Activated naive CD4-positive, alpha-beta T cell treated with anti-CD3 and anti-CD28 coated beads, Interleukin-2, amount 50 U/mL, for 72 hours (primary cell): ENCODE data around the gene XG. TPM values are rescaled to one million over a fixed set of nuclear protein-coding genes. Genes with fewer than 3 reads are reported as not detected.
"Not testable (repeated sequence)": the region's sequence is repeated elsewhere in the genome, so short reads cannot be mapped to it uniquely, and the experiment has no call there.

ENCODE experiments used
- ATAC-seq, 2 donors: fragments of 150-1000 bp; cut with Tn5 transposase; 2 replicates each; pipeline ENCODE4 v1.10.0; 2021; ENCODE audit warnings: mild to moderate bottlenecking in 2 of 2, moderate library complexity in 2 of 2
- DNase-seq, 2 donors: peaks; one replicate each; pipeline ENCODE4 v3.0.0; 2021 to 2022; ENCODE audit warnings: low spot score in 2 of 2
- H3K27ac Mint-ChIP-seq, 2 donors: one replicate each; pipeline ENCODE4 v1.8.0; 2022; ENCODE audit warnings: mild to moderate bottlenecking in 2 of 2, mixed read lengths in 2 of 2
- H3K36me3 Mint-ChIP-seq, 2 donors: one replicate each; pipeline ENCODE4 v1.8.0; 2022; ENCODE audit warnings: mixed read lengths in 2 of 2
- H3K9me3 Mint-ChIP-seq, 2 donors: one replicate each; pipeline ENCODE4 v1.8.0; 2022; ENCODE audit warnings: mixed read lengths in 2 of 2
- total RNA-seq, 2 donors: library from RNA; stranded (reverse); gene quantifications; one replicate each; pipeline ENCODE4 v1.2.3, GENCODE V29; 2022

Gene XG
- total RNA-seq, 2 donors from 2014 or later = 0.51 TPM; not detected in 1

GRCh38 chrX:2762671-2763070, 10.8 kb downstream of the XG start:
- not testable (repeated sequence) for H3K27ac Mint-ChIP-seq

GRCh38 chrX:2764766-2765548, 13.1 kb downstream of the XG start:
- H3K36me3 Mint-ChIP-seq, DNase-seq, H3K9me3 Mint-ChIP-seq, ATAC-seq, H3K27ac Mint-ChIP-seq: not testable (repeated sequence)

More at GRCh38 chrX:2762671-2763070, 10.8 kb downstream of the XG start:
- H3K9me3 Mint-ChIP-seq, DNase-seq, ATAC-seq, H3K36me3 Mint-ChIP-seq: not testable (repeated sequence)

- Mint-ChIP-seq H3K27ac (no peak overlapping the region), H3K9me3 (no peaks in the 10 kb centered on the region), H3K36me3 (no peaks in the 10 kb centered on the region)
- ATAC-seq (no peak), DNase-seq (no peak)
Observed at GRCh38 chrX:2765549-2765830, 13.7 kb downstream of the XG start.

GRCh38 chrX:2766906-2767305, 15.1 kb downstream of the XG start:
- no peaks in the 10 kb centered on the region for H3K36me3 Mint-ChIP-seq

GRCh38 chrX:2767631-2768455, 16.0 kb downstream of the XG start:
- DNase-seq = no peak
- no peaks in the 10 kb centered on the region for H3K9me3 Mint-ChIP-seq
- no peaks in the 10 kb centered on the region for H3K36me3 Mint-ChIP-seq
- H3K27ac Mint-ChIP-seq = no peak overlapping the region
- ATAC-seq = no peak

More at GRCh38 chrX:2766906-2767305, 15.1 kb downstream of the XG start:
- DNase-seq (no peak), ATAC-seq (no peak)
- Mint-ChIP-seq H3K27ac (no peak overlapping the region), H3K9me3 (no peaks in the 10 kb centered on the region)

- Mint-ChIP-seq H3K9me3 (peaks cover 0 to 5% of the 10 kb centered on the region in 2 donors), H3K27ac (no peak overlapping the region), H3K36me3 (peaks cover 8% of the 10 kb centered on the region in 2 donors)
- DNase-seq (no peak), ATAC-seq (no peak)
Observed at GRCh38 chrX:2769615-2770014, 17.8 kb downstream of the XG start.

- not testable (repeated sequence) for ATAC-seq, H3K27ac Mint-ChIP-seq, H3K9me3 Mint-ChIP-seq, DNase-seq
- peaks cover 11 to 12% of the 10 kb centered on the region in 2 donors for H3K36me3 Mint-ChIP-seq
Observed at GRCh38 chrX:2773166-2774055, 21.6 kb downstream of the XG start.

- Mint-ChIP-seq H3K36me3 (peaks cover 11 to 12% of the 10 kb centered on the region in 2 donors), H3K9me3 (peaks cover 0 to 9% of the 10 kb centered on the region in 2 donors), H3K27ac (no peak overlapping the region)
- no peak for DNase-seq
- ATAC-seq = no peak
Observed at GRCh38 chrX:2774057-2774456, 22.2 kb downstream of the XG start.

- no peak for ATAC-seq
Observed at GRCh38 chrX:2774776-2775175, 22.9 kb downstream of the XG start.

GRCh38 chrX:2780472-2781225, 28.8 kb downstream of the XG start:
- not testable (repeated sequence) for H3K36me3 Mint-ChIP-seq, ATAC-seq, DNase-seq, H3K9me3 Mint-ChIP-seq
- H3K27ac Mint-ChIP-seq = peak overlapping the region in 1 of 2 donors; percentile 2

More at GRCh38 chrX:2774776-2775175, 22.9 kb downstream of the XG start:
- peaks cover 0 to 9% of the 10 kb centered on the region in 2 donors for H3K9me3 Mint-ChIP-seq
- H3K27ac Mint-ChIP-seq = no peak overlapping the region
- no peak for DNase-seq
- peaks cover 11 to 12% of the 10 kb centered on the region in 2 donors for H3K36me3 Mint-ChIP-seq

- Mint-ChIP-seq H3K9me3 (no peaks in the 10 kb centered on the region), H3K27ac (no peak overlapping the region), H3K36me3 (no peaks in the 10 kb centered on the region)
- ATAC-seq (no peak), DNase-seq (no peak)
Observed at GRCh38 chrX:2781226-2781571, 29.4 kb downstream of the XG start.

- H3K36me3 Mint-ChIP-seq = no peaks in the 10 kb centered on the region
- H3K9me3 Mint-ChIP-seq = no peaks in the 10 kb centered on the region
- no peak overlapping the region for H3K27ac Mint-ChIP-seq
- ATAC-seq = no peak
- no peak for DNase-seq
Observed at GRCh38 chrX:2781698-2782097, 29.9 kb downstream of the XG start.

- no peak overlapping the region for H3K27ac Mint-ChIP-seq
- ATAC-seq = no peak
Observed at GRCh38 chrX:2782171-2782570, 30.3 kb downstream of the XG start.

GRCh38 chrX:2782778-2783177, 30.9 kb downstream of the XG start:
- ATAC-seq (no peak), DNase-seq (no peak)
- H3K27ac Mint-ChIP-seq = no peak overlapping the region
- no peaks in the 10 kb centered on the region for H3K9me3 Mint-ChIP-seq
- no peaks in the 10 kb centered on the region for H3K36me3 Mint-ChIP-seq

More at GRCh38 chrX:2782171-2782570, 30.3 kb downstream of the XG start:
- Mint-ChIP-seq H3K9me3 (no peaks in the 10 kb centered on the region), H3K36me3 (no peaks in the 10 kb centered on the region)
- no peak for DNase-seq

- ATAC-seq (no peak), DNase-seq (no peak)
- Mint-ChIP-seq H3K27ac (no peak overlapping the region), H3K9me3 (no peaks in the 10 kb centered on the region), H3K36me3 (no peaks in the 10 kb centered on the region)
Observed at GRCh38 chrX:2784026-2784425, 32.2 kb downstream of the XG start.

GRCh38 chrX:2785538-2785937, 33.7 kb downstream of the XG start:
- Mint-ChIP-seq H3K36me3 (no peaks in the 10 kb centered on the region), H3K9me3 (no peaks in the 10 kb centered on the region), H3K27ac (no peak overlapping the region)
- DNase-seq = no peak
- no peak for ATAC-seq
